NCI-H128 (cell line): ENCODE measurements around the gene SPG11.

Source experiments
- DNase-seq: peaks from one replicate; lab custom pipeline; 2025; ENCODE audit not compliant: unreplicated experiment; lab: John Stamatoyannopoulos, UW

SPG11 gene

DNA sequence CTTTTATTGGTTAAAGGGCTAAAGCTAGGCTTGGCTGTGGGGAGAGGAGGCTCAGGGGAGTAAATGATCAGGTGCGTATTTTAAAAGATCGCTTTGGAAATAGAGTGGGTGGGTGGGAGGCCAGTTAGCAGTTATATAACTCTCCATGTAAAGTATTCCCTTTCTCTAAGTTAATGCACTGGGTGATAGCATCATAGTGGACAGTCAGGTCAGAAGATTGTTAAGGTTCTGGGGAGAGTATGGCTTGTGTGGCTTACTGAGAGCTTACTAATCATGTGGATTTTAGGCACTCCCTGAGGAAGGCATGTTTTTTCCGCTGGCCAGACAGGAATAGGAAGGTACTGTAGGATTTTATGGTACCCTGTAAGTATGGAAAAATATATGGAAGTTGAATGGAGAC, 132.8 kb downstream of the SPG11 start:
- DNase-seq, result no peak

DNA sequence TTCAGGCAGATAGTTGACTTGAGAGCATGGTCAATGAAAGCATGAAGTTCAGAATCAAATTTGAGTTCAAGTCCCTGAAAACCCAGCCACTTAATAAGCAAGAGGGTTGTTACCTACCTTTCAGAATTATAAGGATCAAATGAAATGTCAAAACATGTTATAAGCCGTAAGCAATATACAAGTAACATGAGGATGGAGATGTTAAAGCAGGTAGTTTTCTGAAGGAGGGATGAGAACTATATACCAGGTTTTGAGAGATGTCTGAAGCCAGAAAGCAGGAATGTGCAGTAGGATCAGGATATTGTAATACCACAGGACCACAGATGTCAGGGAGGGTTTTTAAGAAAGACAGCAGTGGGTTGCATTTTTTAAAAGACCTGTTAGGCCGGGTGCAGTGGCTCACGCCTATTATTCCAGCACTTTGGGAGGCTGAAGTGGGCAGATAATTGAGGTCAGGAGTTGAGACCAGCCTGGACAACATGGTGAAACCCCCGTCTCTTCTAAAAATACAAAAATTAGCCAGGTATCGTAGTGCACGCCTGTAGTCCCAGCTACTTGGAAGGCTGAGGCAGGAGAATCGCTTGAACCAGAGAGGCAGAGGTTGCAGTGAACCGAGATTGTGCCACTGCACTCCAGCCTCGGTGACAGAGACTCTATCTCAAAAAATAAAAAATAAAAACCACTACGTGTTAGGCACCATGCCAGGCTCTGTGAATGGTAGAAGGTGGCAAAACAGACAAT, 133.4 kb downstream of the SPG11 start:
- DNase-seq, result no peak

DNA sequence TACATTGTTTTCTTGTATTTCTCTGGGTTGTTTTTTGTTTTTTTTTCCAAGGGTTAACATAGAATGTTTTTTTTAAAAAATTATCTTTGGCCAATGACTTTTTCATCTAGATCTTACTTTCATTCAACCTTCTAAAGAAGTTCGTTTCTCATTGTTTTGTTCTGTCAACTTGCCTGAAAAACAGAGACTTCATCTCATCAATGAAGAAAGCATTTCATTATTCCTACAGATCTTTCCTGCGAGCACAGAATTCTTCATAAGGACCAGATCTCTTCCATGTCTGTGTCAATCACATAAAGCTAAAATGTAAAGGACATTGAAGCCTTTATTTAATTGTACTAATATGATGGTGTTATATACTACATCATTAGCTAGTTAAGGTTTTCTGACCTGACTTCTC, 136.2 kb downstream of the SPG11 start:
- no peak for DNase-seq

DNA sequence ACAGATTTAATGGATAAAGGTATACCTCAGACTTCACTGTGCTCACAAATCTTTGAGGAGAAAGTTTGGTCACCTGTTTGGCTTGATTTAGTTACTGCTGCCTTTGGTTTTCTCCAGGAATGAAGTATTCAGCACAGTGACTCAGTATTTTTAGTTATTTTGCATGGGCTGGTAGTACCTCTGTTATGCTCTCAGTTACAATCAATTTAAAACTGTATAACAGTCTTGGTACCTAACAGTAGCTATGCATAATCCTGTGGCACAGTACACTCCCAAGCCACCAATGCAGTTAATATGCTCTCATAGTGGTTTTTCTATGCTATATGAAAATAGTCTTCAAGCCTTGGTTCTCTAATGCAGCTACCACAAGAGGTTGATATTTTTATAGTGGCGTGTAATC, 138.4 kb downstream of the SPG11 start:
- DNase-seq, result no peak

DNA sequence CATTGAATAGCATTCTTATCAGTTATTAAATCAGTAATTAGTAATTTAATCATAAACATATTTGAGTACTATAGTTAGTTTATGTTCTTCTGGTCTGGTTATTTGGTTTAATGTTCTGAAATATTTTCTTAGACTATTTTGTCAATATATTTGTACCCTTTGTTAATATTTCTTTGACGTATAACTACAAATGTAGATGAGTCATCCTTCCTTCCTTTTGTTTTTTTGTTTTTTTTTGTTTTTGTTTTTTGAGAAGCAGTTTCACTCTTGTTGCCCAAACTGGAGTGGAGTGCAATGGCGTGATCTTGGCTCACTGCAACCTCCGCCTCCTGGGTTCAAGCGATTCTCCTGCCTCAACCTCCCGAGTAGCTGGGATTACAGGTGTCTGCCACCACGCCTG, 143.9 kb downstream of the SPG11 start:
- DNase-seq, result no peak

DNA sequence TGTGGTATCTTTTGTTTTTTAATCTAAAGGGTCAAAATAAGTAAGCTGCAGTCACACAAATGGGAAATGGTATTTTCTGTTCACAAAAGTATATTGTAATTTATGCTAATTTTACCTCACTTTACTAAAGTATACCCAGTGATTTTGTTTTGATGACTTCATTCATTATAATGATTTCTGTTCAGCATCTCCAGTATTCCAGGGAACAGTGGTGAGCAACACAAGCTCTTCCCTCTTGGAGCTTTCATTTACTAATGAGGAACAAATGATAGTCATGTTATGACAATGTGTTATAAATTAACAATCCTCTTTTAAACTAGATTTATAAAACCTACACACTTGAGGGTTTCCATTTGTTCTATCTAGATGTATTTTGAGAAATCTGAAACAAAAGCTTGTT, 147.0 kb downstream of the SPG11 start:
- no peak for DNase-seq
